Measurements from ENCODE around the gene EEIG1. TPM values are rescaled to one million over a fixed set of nuclear protein-coding genes. Genes with fewer than 3 reads are reported as not detected.

EEIG1 gene
- total RNA-seq, 1 donor from 2014 or later = 61.1 TPM

GRCh38 chr9:128005923-128006322 is 25.1 kb upstream of the EEIG1 start:
- no peaks in the 10 kb centered on the region for H3K9me3 Mint-ChIP-seq
- H3K27me3 Mint-ChIP-seq = no peaks in the 10 kb centered on the region
- TF ChIP-seq CTCF (conservative IDR thresholded peaks at IDR 0.05) = no peak
- peaks cover 28% of the 10 kb centered on the region for H3K4me1 Mint-ChIP-seq (ENCODE audit: unreplicated experiment)
- DNase-seq (ENCODE audit: extremely low spot score, unreplicated experiment) = no peak
- peak overlapping the region; percentile 51 for H3K27ac Mint-ChIP-seq
- no peak overlapping the region for H3K4me3 Mint-ChIP-seq
- no peaks in the 10 kb centered on the region for H3K36me3 Mint-ChIP-seq

- H3K27ac Mint-ChIP-seq = no peak overlapping the region
- H3K9me3 Mint-ChIP-seq = peaks cover 4% of the 10 kb centered on the region
- H3K4me3 Mint-ChIP-seq = no peak overlapping the region
- TF ChIP-seq CTCF (conservative IDR thresholded peaks at IDR 0.05) = no peak
- H3K27me3 Mint-ChIP-seq = no peaks in the 10 kb centered on the region
- no peak for DNase-seq (ENCODE audit: extremely low spot score, unreplicated experiment)
- no peaks in the 10 kb centered on the region for H3K36me3 Mint-ChIP-seq
- peaks cover 23% of the 10 kb centered on the region for H3K4me1 Mint-ChIP-seq (ENCODE audit: unreplicated experiment)
These were observed 23.3 kb upstream of the EEIG1 start for GRCh38 chr9:128003966-128004604.

GRCh38 chr9:128002959-128003358 is 22.2 kb upstream of the EEIG1 start:
- Mint-ChIP-seq H3K4me1 (ENCODE audit: unreplicated experiment) (peaks cover 21% of the 10 kb centered on the region), H3K27me3 (no peaks in the 10 kb centered on the region), H3K9me3 (peaks cover 4% of the 10 kb centered on the region), H3K27ac (no peak overlapping the region), H3K36me3 (no peaks in the 10 kb centered on the region), H3K4me3 (no peak overlapping the region)
- DNase-seq (ENCODE audit: extremely low spot score, unreplicated experiment) = no peak
- TF ChIP-seq CTCF (conservative IDR thresholded peaks at IDR 0.05) = no peak

GRCh38 chr9:128001779-128002298 is 21.1 kb upstream of the EEIG1 start:
- no peak for TF ChIP-seq CTCF (conservative IDR thresholded peaks at IDR 0.05)
- peaks cover 13% of the 10 kb centered on the region for H3K4me1 Mint-ChIP-seq (ENCODE audit: unreplicated experiment)
- H3K36me3 Mint-ChIP-seq = no peaks in the 10 kb centered on the region
- DNase-seq (ENCODE audit: extremely low spot score, unreplicated experiment) = no peak
- no peak overlapping the region for H3K4me3 Mint-ChIP-seq
- H3K27ac Mint-ChIP-seq = peak overlapping the region; percentile 69
- peaks cover 4% of the 10 kb centered on the region for H3K9me3 Mint-ChIP-seq
- H3K27me3 Mint-ChIP-seq = no peaks in the 10 kb centered on the region

GRCh38 chr9:128001151-128001778 is 20.5 kb upstream of the EEIG1 start:
- no peaks in the 10 kb centered on the region for H3K36me3 Mint-ChIP-seq
- TF ChIP-seq CTCF (conservative IDR thresholded peaks at IDR 0.05) = peak; percentile 20
- H3K4me1 Mint-ChIP-seq (ENCODE audit: unreplicated experiment) = peaks cover 13% of the 10 kb centered on the region
- H3K4me3 Mint-ChIP-seq = no peak overlapping the region
- H3K27me3 Mint-ChIP-seq = no peaks in the 10 kb centered on the region
- peak overlapping the region; percentile 69 for H3K27ac Mint-ChIP-seq
- peaks cover 4% of the 10 kb centered on the region for H3K9me3 Mint-ChIP-seq
- no peak for DNase-seq (ENCODE audit: extremely low spot score, unreplicated experiment)

Measured in type B pancreatic cell (in vitro differentiated cells).